Activated naive CD8-positive, alpha-beta T cell treated with anti-CD3 and anti-CD28 coated beads, Interleukin-2, amount 10 ng/mL, durations not matched to agents 7 days and 5 days (primary cell): ENCODE data around the gene ANG. TPM values are rescaled to one million over a fixed set of nuclear protein-coding genes. Genes with fewer than 3 reads are reported as not detected.
"Not testable (repeated sequence)": the region's sequence is repeated elsewhere in the genome, so short reads cannot be mapped to it uniquely, and the experiment has no call there.

Experiments
- ATAC-seq: fragments of 150-1000 bp; cut with Tn5 transposase; one replicate; pipeline ENCODE4 v1.10.0; 2021; ENCODE audit warnings: low read depth, moderate library complexity
- POLR2A ChIA-PET: fragments of 350-600 bp; sonication (Branson Sonifier 250); formaldehyde crosslinking; loops from one replicate; lab custom pipeline; 2021; ENCODE audit warnings: antibody characterized with exemption; lab: Charles Lee
- DNase-seq: peaks from one replicate; pipeline ENCODE4 v3.0.0; 2021
- H3K27ac Mint-ChIP-seq: one replicate; pipeline ENCODE4 v1.8.0; 2022; ENCODE audit warnings: mild to moderate bottlenecking, mixed read lengths
- H3K27me3 Mint-ChIP-seq: one replicate; pipeline ENCODE4 v1.8.0; 2022; ENCODE audit warnings: mild to moderate bottlenecking, moderate library complexity, mixed read lengths
- H3K36me3 Mint-ChIP-seq: one replicate; pipeline ENCODE4 v1.8.0; 2021; ENCODE audit warnings: mild to moderate bottlenecking, mixed read lengths
- H3K4me1 Mint-ChIP-seq: one replicate; pipeline ENCODE4 v1.8.0; 2021; ENCODE audit warnings: mixed read lengths
- H3K4me3 Mint-ChIP-seq: one replicate; pipeline ENCODE4 v1.8.0; 2022; ENCODE audit warnings: mild to moderate bottlenecking, moderate library complexity, mixed read lengths
- H3K9me3 Mint-ChIP-seq: one replicate; pipeline ENCODE4 v1.8.0; 2021; ENCODE audit warnings: mixed read lengths
- total RNA-seq, 2 experiments: library from RNA; stranded (reverse); gene quantifications; one replicate each; pipeline ENCODE4 v1.2.3, GENCODE V29; 2021

ANG gene
- total RNA-seq, 2 experiments from 2014 or later, result 1.0 to 1.5 TPM

- DNase-seq, result no peak
- Mint-ChIP-seq H3K27ac (no peak overlapping the region), H3K4me1 (peaks cover 8% of the 10 kb centered on the region), H3K9me3 (no peaks in the 10 kb centered on the region), H3K4me3 (no peak overlapping the region), H3K27me3 (peaks cover 2% of the 10 kb centered on the region), H3K36me3 (no peaks in the 10 kb centered on the region)
- ATAC-seq, result no peak
- POLR2A ChIA-PET, result interaction anchor here (1.1 kb wide), 1 partner anchor 29 kb away, joined by 3 read pairs; no protein-coding TSS in a partner anchor
Observed at GRCh38 chr14:20692116-20692751, 3.7 kb downstream of the ANG start.

GRCh38 chr14:20696764-20697163 is 8.2 kb downstream of the ANG start:
- POLR2A ChIA-PET, result no interaction called here
- Mint-ChIP-seq H3K4me3 (no peak overlapping the region), H3K4me1 (no peaks in the 10 kb centered on the region), H3K27ac (no peak overlapping the region), H3K9me3 (no peaks in the 10 kb centered on the region), H3K27me3 (peaks cover 10% of the 10 kb centered on the region), H3K36me3 (no peaks in the 10 kb centered on the region)
- ATAC-seq (no peak), DNase-seq (no peak)

DNA sequence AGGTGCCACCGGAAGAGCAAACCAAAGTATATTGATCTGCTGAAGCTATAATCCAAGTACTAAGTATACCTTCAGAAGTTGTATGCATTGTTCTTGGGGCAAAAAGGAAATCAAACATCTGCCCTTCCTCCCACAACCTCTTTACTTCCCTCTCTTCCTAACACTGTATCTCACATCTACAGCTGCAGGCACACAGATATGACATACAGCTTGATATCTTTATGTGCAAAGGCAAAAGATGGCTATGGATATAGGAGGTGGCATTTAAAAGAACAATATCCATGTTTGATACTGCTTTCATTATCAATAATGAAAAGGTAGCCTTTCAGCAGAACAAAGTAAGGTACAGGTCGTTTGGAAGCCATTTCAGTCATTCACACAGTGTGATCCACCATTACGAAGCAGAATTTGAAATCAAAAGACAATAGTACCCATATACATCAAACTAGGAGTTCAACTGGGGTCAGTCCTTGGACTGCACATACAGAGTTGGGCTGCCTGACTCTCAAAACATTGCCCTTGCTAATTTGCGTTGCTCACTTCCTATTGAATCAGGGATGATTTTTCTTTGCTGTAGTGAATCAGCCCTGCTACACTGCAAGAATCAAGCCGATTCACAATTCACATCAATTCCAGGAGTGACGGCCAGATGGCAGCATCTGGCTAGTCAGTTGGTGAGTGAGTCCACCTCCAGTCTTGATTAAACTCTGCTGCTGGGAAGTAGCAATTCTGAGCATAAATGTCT is 8.9 kb downstream of the ANG start:
- DNase-seq (peak; percentile 62), ATAC-seq (peak; percentile 77)
- no peaks in the 10 kb centered on the region for H3K4me1 Mint-ChIP-seq
- no peak overlapping the region for H3K4me3 Mint-ChIP-seq
- no peaks in the 10 kb centered on the region for H3K9me3 Mint-ChIP-seq
- peaks cover 10% of the 10 kb centered on the region for H3K27me3 Mint-ChIP-seq
- no peaks in the 10 kb centered on the region for H3K36me3 Mint-ChIP-seq
- H3K27ac Mint-ChIP-seq, result no peak overlapping the region
- POLR2A ChIA-PET, result no interaction called here

GRCh38 chr14:20698018-20698329 is 9.4 kb downstream of the ANG start:
- Mint-ChIP-seq H3K27ac (no peak overlapping the region), H3K27me3 (peaks cover 10% of the 10 kb centered on the region), H3K4me1 (no peaks in the 10 kb centered on the region), H3K36me3 (no peaks in the 10 kb centered on the region), H3K4me3 (no peak overlapping the region), H3K9me3 (no peaks in the 10 kb centered on the region)
- POLR2A ChIA-PET, result no interaction called here
- ATAC-seq (no peak), DNase-seq (no peak)

- H3K4me3 Mint-ChIP-seq, result no peak overlapping the region
- no peaks in the 10 kb centered on the region for H3K9me3 Mint-ChIP-seq
- no peak for DNase-seq
- no peak overlapping the region for H3K27ac Mint-ChIP-seq
- H3K36me3 Mint-ChIP-seq, result no peaks in the 10 kb centered on the region
- POLR2A ChIA-PET, result no interaction called here
- no peaks in the 10 kb centered on the region for H3K4me1 Mint-ChIP-seq
- peaks cover 10% of the 10 kb centered on the region for H3K27me3 Mint-ChIP-seq
- no peak for ATAC-seq
Observed at GRCh38 chr14:20698934-20699333, 10.4 kb downstream of the ANG start.

DNA sequence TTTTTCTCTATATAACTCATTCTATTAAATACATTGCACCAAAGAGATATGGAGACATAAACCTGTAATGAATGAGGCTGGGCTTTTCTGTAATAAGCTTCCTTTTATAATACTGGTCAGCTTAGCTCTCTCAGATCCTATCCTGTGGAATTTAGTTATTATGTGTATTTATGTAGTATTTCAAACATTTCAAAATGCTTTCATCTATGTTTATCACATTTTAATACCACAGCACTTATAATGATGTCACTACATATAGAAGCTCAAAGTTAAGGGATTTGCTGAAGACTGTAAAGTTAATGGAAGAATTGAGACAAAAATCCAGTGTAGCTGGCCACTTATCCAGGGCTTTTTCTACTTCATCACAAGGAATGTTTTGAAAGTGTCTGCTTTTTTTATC is 11.4 kb downstream of the ANG start:
- POLR2A ChIA-PET, result no interaction called here
- H3K4me1 Mint-ChIP-seq, result no peaks in the 10 kb centered on the region
- no peak overlapping the region for H3K27ac Mint-ChIP-seq
- no peak overlapping the region for H3K4me3 Mint-ChIP-seq
- ATAC-seq, result no peak
- H3K36me3 Mint-ChIP-seq, result no peaks in the 10 kb centered on the region
- peaks cover 8% of the 10 kb centered on the region for H3K27me3 Mint-ChIP-seq
- H3K9me3 Mint-ChIP-seq, result no peaks in the 10 kb centered on the region
- DNase-seq, result no peak

GRCh38 chr14:20700965-20701364 is 12.4 kb downstream of the ANG start:
- H3K27ac Mint-ChIP-seq, H3K27me3 Mint-ChIP-seq, H3K4me1 Mint-ChIP-seq, H3K4me3 Mint-ChIP-seq, DNase-seq, POLR2A ChIA-PET, H3K36me3 Mint-ChIP-seq, H3K9me3 Mint-ChIP-seq, ATAC-seq: not testable (repeated sequence)

DNA sequence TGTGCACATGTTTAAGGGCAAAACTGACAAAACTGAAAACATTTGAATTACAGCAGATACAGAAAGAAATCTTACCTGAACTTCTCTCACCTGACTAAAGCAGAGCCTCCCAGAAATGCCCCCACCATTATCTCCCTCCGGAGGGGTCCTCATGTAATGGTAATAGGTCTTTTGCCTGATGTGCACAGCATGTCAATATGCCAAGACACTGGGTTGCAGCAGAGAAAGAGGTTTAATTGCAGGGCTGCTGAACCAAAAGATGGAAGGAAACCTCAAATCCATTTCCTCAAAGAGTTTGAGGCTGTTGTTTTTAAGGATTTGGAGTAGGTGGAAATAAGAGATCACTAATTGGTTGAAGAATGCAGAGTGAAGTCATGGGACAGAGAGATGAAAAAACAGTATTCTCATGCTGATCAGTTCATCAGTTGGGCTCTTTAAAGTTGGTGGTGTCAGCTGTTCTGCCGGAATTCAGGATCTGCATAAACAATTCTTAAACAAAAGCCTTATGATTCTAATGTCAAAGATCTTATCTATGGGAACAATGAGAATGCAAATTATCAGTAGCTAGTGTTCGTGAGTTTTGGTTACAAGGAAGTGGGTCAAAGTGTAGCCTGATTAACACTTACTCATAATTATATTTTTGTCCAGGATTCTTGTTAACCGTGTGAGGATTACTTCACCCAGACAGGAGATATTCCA is 18.2 kb downstream of the ANG start:
- H3K27me3 Mint-ChIP-seq, result peaks cover under 1% of the 10 kb centered on the region
- ATAC-seq, result no peak
- no peaks in the 10 kb centered on the region for H3K36me3 Mint-ChIP-seq
- no peaks in the 10 kb centered on the region for H3K4me1 Mint-ChIP-seq
- POLR2A ChIA-PET, result no interaction called here
- DNase-seq, result no peak
- H3K27ac Mint-ChIP-seq, result no peak overlapping the region
- H3K9me3 Mint-ChIP-seq, result no peaks in the 10 kb centered on the region
- H3K4me3 Mint-ChIP-seq, result no peak overlapping the region

- Mint-ChIP-seq H3K4me3 (no peak overlapping the region), H3K27me3 (peaks cover 3% of the 10 kb centered on the region), H3K27ac (no peak overlapping the region), H3K9me3 (no peaks in the 10 kb centered on the region), H3K4me1 (no peaks in the 10 kb centered on the region), H3K36me3 (no peaks in the 10 kb centered on the region)
- ATAC-seq, result no peak
- no peak for DNase-seq
- POLR2A ChIA-PET, result no interaction called here
Observed at GRCh38 chr14:20707622-20708021, 19.1 kb downstream of the ANG start.

DNA sequence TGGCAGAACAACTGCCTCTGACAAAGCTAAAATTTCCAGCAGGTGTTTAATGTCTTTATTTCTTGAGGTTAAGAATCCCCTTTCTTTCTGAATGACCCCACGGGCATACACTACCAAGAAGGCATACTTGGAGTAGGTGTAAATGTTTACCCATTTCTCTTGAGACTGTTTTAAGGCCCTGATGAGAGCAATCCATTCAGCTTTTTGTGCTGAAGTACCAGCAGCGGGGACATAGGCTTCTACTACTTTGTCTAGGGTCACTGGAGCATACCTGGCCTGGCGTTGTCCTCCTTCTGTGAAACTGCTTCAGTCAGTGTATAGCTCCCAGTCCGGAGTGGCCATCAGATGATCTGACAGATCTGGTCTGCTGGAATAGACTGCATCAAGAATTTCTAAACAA is 22.7 kb downstream of the ANG start:
- no peak for DNase-seq

GRCh38 chr14:20711685-20712084 is 23.1 kb downstream of the ANG start:
- Mint-ChIP-seq H3K4me3 (no peak overlapping the region), H3K36me3 (no peaks in the 10 kb centered on the region), H3K27ac (no peak overlapping the region), H3K27me3 (peaks cover 5% of the 10 kb centered on the region), H3K9me3 (no peaks in the 10 kb centered on the region), H3K4me1 (no peaks in the 10 kb centered on the region)
- no peak for DNase-seq
- POLR2A ChIA-PET, result no interaction called here
- no peak for ATAC-seq

More for the DNA sequence above, 22.7 kb downstream of the ANG start:
- Mint-ChIP-seq H3K4me3 (no peak overlapping the region), H3K27ac (no peak overlapping the region), H3K9me3 (no peaks in the 10 kb centered on the region), H3K27me3 (peaks cover 5% of the 10 kb centered on the region), H3K4me1 (no peaks in the 10 kb centered on the region), H3K36me3 (no peaks in the 10 kb centered on the region)
- ATAC-seq, result no peak
- POLR2A ChIA-PET, result no interaction called here

GRCh38 chr14:20712904-20713303 is 24.3 kb downstream of the ANG start:
- DNase-seq (no peak), ATAC-seq (no peak)
- POLR2A ChIA-PET, result no interaction called here
- Mint-ChIP-seq H3K4me3 (no peak overlapping the region), H3K27me3 (peaks cover 5% of the 10 kb centered on the region), H3K9me3 (no peaks in the 10 kb centered on the region), H3K36me3 (no peaks in the 10 kb centered on the region), H3K4me1 (no peaks in the 10 kb centered on the region), H3K27ac (no peak overlapping the region)

- ATAC-seq (no peak), DNase-seq (no peak)
- Mint-ChIP-seq H3K9me3 (no peaks in the 10 kb centered on the region), H3K4me1 (no peaks in the 10 kb centered on the region), H3K36me3 (no peaks in the 10 kb centered on the region), H3K27me3 (peaks cover 5% of the 10 kb centered on the region), H3K27ac (no peak overlapping the region), H3K4me3 (no peak overlapping the region)
- POLR2A ChIA-PET, result no interaction called here
Observed at GRCh38 chr14:20714593-20715250, 26.2 kb downstream of the ANG start.
